Iris pigment epithelial cell (primary cell): Measurements from ENCODE around the gene CAPS.
"Not testable (repeated sequence)": the region's sequence is repeated elsewhere in the genome, so short reads cannot be mapped to it uniquely, and the experiment has no call there.

Source experiments
- DNase-seq: peaks from one replicate; pipeline ENCODE4 v3.0.0-alpha.2; 2011; ENCODE audit warnings: low read depth

The CAPS gene

DNA sequence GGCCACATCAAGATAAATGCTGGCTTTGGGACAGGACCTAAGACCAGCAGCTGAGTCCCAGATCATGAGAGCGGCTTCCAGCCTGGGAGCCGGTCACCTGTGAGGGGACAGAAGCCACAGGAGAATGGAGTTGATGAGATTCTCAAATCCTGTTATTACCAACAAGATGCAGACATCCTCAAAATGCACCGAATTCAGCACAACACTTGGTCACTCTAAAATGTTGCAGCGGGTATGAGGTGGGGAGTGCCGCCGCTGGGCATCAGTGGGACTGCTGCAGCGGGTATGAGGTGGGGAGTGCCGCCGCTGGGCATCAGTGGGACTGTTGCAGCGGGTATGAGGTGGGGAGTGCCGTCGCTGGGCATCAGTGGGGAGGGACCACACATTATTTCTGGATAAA lies 42.7 kb downstream of the CAPS start:
- DNase-seq = no peak

DNA sequence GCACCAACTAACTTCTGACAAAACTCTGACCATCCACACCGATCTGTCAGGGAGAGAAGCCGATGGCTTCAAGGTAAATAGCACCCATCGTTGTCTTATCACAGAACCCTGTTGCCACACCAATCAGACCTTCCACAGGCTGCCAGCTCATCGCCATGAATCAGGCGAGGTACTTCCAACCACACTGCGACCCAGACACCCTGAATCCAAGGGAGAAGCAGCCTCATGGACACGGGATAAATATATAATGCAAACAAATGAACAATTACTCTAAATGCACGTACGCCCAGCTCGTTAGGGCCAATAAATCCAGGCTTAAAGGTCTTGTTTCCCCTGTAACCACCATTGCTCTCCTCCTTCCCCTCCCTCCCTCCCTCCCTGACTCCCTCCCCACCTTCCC lies 43.1 kb downstream of the CAPS start:
- peak; percentile 57 for DNase-seq

DNA sequence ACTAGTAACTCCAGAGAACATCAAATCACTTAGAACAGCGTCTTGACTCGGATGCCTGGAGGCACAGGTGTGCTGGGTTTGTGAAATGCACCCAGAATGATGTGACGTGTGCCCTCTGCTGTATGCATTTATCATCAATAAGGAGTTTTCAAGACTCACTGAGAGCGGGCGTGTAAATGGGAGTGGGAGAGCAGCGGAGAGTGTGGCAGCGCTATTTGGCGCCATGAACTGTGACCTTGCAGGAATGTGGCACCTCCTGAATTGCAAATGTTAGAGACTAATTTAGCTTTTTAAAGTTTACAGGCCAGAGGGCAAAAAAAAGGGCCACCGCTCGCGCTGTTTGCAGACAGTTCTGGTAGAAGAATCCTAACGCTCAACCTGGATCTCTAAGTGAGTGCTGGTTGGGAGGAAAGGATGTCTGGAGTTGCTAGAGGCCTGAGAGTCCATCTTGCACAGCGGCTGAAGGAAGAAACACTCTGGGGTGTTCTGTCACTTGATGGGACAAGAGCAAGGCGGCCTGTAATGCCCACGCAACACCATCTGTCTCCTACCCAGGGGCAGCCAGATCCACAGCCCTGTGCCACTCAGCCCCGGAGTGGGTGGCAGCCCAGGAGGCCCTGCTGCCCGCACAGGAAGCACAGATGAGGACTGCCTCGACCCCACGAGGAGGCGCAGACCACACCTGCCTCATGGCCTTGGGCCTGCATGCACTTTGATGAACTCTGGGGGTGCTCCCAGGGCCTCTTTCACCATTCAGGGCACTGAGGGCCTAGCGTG lies 44.2 kb downstream of the CAPS start:
- DNase-seq = no peak

DNA sequence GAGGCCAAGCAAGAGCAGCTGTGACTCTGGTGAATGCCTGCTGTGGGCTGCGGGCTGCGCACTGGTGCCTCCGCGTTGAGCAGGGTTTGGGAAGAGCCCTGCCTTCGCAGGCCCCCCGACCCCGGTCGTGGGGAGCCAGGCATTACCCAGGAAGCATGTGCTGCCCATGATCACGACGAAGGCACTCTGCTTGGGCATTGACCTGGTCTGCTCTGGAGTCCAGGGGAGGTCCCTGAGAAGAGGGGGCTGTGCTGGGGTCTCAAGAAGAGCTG lies 44.7 kb downstream of the CAPS start:
- DNase-seq = no peak

DNA sequence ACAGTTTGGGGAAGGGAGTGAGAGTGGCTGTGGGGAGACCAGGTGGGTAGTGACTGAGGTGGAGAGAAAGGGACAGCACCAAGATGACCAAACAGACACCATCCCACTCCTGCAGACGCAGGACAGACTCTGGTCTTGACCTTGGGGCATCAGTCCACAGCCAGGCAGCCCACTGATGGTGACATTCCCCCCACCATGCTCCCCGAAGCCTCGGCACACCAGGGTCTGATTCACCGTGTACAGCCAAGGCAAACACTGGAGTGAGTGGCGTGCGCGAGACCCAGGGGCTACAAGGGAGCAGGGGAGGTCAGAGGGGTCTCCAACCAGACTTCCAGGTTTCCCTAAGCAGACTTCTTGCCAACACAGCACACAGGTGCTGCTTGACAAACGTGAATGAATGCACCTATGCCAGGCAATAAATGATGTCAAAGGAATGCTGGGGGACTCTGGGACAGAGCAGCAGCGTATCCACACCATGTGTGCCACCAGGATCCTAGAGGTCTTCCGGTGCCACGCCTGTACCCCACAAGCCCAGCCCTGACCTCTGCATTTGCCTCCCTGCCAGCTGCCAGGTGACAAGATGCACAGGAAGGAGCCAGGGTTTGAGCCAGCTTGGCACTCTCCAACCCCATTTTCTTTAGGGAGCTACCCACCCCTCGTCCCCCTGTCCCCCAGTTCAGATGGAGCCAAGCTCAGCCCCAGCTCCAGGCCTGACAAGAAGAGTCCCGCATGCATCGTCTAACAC lies 45.4 kb downstream of the CAPS start:
- DNase-seq = no peak

DNA sequence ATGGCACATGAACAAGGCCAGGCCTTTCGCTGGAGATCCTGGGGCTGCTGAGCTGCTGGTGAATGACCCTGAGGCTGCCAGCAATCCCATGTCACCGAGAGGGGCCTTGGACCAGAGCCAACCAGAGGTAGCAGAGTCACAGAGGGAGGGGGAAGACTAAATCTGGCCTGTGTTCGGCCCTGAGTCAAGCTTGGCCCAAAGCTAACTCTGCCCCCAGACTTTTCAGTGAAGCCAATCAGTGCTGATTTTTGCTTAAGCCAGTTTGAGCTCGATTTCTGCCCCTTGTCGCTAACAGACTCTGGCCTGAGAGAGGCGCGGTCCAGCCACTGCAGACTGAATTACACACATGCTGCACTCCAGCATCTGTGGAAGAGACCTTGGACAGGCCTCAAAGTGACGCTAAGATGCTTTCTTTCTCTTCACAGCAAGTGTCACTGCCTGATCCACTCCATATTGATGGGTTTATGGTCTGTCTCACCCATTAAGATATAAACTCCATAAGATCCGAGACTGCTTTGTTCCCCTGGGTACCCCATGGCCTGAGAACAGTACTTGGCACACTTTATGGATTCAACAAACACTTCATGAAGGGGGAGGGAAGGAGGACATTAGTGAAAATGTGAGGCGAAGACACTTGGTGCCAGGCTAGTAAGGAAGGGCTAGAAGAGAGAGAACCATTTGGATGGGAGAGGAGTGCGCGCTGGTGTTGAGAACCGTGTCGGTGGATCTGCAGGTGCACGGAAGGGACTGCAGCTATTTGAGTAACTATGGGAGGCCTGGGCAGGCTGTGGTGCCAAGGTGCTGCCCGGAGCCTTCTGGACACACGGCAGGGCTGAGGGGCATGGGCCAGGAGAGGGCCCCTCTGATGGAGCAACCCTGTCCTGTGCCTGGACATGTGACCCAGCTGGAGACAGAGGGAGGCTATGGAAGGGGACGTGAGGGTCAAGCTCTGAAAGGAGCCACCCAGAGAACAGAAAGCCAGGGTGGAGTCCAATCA lies 46.2 kb downstream of the CAPS start:
- DNase-seq = no peak

DNA sequence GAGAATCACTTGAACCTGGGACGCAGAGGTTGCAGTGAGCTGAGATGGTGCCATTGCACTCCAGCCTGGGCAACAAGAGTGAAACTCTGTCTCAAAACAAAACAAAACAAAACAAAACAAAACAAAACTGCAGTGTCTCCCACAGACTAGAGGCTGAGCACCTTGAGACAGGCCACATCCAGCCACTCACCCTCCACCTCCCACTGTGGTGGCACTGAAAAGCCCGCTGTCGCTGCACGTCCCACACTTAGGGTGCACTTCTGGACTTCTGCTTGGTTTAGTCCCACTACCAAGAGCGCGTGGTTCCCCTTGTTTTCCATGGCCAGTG lies 47.6 kb downstream of the CAPS start:
- not testable (repeated sequence) for DNase-seq

DNA sequence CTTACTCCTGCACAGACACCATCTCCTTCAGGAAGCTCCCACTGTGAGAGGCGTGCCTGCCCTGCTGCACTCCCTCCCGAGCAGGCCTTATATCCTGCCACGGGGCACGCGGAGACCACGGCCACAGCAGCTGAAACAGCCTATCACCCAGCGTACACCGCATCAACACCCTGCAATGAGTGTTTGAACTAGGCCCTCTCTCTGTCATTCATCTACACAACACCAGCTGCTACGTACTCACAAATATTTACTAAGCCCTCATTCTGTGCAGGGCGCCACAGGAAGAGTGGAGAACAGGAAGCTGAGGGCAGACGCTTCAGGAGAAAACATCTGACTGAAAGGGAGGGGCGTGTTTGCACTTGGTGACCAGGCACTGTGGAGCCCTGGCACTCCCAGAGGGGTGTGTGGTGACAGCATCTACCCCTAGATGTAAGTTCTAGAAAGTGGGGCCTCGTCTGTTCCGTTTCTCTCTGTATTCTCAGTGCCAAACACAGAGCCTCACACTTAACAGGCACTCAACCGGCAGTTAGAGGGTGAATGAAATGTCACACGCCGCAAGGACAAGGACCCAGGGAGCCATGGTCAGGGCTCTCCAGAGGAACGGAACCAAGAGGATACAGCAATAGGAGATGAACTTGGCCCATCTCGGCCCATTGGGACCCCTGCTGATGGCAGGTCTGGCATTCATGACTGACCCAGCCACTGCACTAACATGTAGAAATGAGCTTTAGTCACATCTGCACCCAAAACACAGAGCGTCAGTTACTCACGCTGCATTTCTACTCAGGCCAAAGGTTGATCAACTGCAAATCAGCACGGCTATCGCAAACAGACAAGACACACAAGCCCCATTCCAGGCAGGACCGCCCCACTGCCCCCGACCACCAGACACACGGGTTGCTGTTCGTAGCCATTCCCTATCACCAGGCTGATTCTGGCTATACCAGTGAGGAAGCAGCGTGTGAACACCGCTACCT lies 48.2 kb downstream of the CAPS start:
- DNase-seq = peak; percentile 78

DNA sequence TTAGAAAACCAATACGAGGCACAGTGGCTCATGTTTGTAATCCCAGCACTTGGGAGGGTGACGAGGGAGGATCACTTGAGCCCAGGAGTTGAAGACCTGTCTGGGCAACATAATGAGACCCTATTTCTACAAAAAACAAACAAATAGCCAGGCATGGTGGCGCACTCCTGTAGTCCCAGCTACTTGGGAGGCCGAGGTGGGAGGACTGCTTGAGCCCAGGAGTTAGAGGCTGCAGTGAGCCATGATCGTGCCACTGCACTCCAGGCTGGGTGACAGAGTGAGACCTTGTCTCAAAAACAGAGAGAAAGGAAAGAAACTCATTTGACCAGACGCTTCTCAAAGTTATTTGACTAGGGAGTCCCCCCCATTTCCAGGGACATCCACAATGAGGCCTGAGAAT lies 49.2 kb downstream of the CAPS start:
- DNase-seq = not testable (repeated sequence)

DNA sequence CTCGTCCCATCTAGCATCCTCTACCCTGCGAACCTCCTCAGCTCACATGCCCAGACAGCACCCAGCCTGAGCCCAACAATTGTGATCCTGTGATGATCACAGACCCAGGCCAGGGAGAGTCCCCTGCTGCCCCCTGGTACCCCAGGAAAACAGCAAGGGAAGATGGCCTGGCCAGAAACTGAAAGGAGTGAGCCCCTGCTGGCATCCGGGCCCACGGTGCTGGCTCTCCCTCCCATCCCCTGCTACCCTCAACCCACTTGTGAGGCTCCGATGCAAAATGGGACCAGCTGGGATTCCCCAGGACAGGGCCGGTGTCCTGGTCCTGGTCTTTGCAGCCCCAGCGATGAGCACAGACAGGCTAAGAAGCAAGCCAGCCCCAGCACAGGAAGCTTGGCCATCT lies 49.8 kb downstream of the CAPS start:
- DNase-seq = no peak

DNA sequence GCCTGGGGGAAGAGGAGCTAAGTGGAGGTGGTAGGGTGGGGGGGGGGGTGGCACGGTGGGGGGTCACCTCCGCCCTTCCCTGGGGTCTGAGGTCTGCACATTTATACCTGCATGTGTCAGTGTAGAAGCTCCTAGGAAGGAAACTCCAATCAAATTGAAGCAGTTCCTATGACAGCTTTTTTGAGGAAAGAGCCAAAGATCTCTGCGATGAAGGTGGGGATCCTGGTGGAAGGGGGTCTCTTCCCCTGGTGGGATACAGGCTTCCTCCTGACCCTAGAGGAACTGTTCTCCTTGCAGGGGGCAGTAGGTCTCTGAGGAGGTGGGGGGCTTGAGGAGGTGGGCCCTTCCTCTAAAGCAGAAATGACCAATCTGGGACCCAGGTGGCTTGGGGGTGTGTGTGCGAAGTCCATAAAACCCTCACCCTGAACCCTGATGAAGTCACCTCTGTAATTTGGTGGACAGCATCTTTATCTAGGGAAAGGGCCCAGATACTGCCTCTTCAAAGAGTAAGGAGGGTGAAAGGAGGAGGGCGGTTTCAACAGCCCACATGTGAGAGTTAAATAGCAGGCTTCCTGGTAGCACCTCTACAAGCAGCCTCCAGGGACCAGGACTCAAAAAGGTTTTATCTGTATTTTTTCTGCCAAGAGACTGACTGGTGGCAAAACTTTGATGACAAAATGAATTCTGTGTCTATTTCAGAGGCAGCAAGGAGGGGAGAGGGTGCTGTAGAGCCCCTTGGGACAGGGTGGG lies 50.9 kb downstream of the CAPS start:
- DNase-seq = no peak
